UCSD-AML1 (cell line): Measurements from ENCODE around the gene UNG.
A peak's percentile ranks its signal among the peaks of the same experiment; 100 is the strongest.

ENCODE experiments used
- DNase-seq: peaks from one replicate; lab custom pipeline; 2025; ENCODE audit not compliant: unreplicated experiment; lab: John Stamatoyannopoulos, UW

The UNG gene

GRCh38 chr12:109154451-109155438, 57.3 kb downstream of the UNG start:
- DNase-seq: peak; percentile 65

- no peak for DNase-seq
Observed at GRCh38 chr12:109156036-109156435, 58.6 kb downstream of the UNG start.

GRCh38 chr12:109156586-109156985, 59.2 kb downstream of the UNG start:
- no peak for DNase-seq

GRCh38 chr12:109157986-109158385, 60.6 kb downstream of the UNG start:
- no peak for DNase-seq

- no peak for DNase-seq
Observed at GRCh38 chr12:109160433-109160832, 63.0 kb downstream of the UNG start.
